Ishikawa (cell line): ENCODE measurements around the gene POLR3A.

Experiments
- CEBPB ChIP-seq: IDR thresholded peaks from 2 replicates; pipeline ENCODE4 v1.6.1; 2012
- CREB1 ChIP-seq: IDR thresholded peaks from 2 replicates; pipeline ENCODE4 v1.6.1; 2012; ENCODE audit warnings: low read depth
- EGR1 ChIP-seq: IDR thresholded peaks from 2 replicates; pipeline ENCODE4 v1.6.1; 2012
- EP300 ChIP-seq: IDR thresholded peaks from 2 replicates; pipeline ENCODE4 v1.6.1; 2012; ENCODE audit warnings: borderline replicate concordance
- FOXM1 ChIP-seq: IDR thresholded peaks from 2 replicates; pipeline ENCODE4 v1.6.1; 2012; ENCODE audit warnings: low read depth, borderline replicate concordance
- MAX ChIP-seq: IDR thresholded peaks from 2 replicates; pipeline ENCODE4 v1.6.1; 2012
- NFIC ChIP-seq: IDR thresholded peaks from 2 replicates; pipeline ENCODE4 v1.6.1; 2012
- RAD21 ChIP-seq: IDR thresholded peaks from 2 replicates; pipeline ENCODE4 v1.6.1; 2012; ENCODE audit warnings: low read depth
- REST ChIP-seq: IDR thresholded peaks from 2 replicates; pipeline ENCODE4 v1.6.1; 2012; ENCODE audit warnings: low read depth, mild to moderate bottlenecking
- TAF1 ChIP-seq: IDR thresholded peaks from 2 replicates; pipeline ENCODE4 v1.6.1; 2012; ENCODE audit warnings: low read depth, mild to moderate bottlenecking
- TEAD4 ChIP-seq: IDR thresholded peaks from 2 replicates; pipeline ENCODE4 v1.6.1; 2012
- YY1 ChIP-seq: IDR thresholded peaks from 2 replicates; pipeline ENCODE4 v1.6.1; 2012; ENCODE audit warnings: low read depth
- ZBTB7A ChIP-seq: IDR thresholded peaks from 2 replicates; pipeline ENCODE4 v1.6.1; 2012; ENCODE audit warnings: low read depth

DNA sequence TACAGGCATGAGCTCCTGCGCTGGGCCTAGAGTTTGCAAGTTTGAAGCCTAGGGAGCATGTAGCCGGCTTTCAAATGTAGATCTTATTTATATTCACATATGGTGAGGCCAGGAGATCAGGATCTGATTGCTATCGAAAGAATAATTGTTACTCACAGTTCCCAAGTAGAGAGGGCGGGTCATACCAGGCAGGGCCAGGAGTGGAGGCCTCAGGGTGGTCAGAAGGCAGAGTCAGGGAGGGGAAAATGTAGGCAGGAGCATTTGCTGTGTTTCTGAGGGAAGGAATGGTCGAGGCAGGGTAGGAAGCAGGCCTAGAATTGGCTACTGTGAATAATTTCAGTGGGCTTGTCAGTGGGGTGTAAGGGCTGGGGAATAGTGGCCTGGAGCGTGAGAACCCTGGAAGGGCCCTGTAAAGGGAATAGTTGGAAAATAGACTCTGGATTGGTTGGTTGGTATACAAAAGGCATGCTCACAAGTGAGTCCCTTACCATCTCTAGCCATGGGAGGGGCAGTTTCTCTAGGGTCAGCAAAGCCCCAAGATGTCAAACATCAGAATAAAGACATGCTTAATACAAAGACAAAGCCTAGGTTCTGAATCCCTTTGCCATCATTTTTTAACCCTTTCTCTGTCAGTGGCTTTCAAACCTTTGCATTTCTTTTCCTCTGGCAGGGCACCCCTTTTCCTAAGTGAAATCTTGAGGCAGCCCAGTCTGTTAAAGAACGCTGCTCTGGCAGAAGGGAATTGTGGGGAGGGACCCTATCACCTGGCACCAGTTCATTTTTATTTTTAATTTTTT is 66.8 kb downstream of the POLR3A start:
- no peak for TF ChIP-seq CREB1
- TF ChIP-seq MAX, result no peak
- no peak for TF ChIP-seq CEBPB
- TF ChIP-seq REST, result no peak
- TF ChIP-seq ZBTB7A, result no peak
- TF ChIP-seq TAF1, result no peak
- TF ChIP-seq YY1, result no peak
- TF ChIP-seq RAD21, result no peak
- TF ChIP-seq EP300, result no peak
- TF ChIP-seq FOXM1, result no peak
- TF ChIP-seq EGR1, result no peak
- no peak for TF ChIP-seq TEAD4
- TF ChIP-seq NFIC, result no peak
